ENCODE results near the gene RUBCN.

DNA sequence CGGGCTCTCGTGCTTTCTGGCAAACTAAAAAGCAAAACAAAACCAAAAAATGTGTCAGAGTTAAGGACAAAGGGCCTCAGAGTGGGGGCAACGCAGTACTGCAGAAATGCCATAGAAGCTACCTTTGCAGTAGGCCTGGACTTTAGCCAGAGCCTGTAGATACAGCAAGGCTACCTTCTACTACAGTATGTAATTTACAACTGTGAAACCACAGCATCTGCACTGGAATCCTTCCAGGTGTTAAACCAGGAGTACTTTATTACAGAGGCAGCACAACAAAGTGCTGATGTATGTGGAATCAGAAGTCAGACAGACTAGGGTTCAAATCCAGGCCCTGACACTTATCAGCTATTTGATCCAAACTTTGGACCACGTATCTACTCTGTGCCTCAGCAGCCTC lies 34.9 kb downstream of the RUBCN start:
- no peak for TF ChIP-seq POLR2A (IDR thresholded peaks at IDR 0.05)
- TF ChIP-seq, protein P1, sequence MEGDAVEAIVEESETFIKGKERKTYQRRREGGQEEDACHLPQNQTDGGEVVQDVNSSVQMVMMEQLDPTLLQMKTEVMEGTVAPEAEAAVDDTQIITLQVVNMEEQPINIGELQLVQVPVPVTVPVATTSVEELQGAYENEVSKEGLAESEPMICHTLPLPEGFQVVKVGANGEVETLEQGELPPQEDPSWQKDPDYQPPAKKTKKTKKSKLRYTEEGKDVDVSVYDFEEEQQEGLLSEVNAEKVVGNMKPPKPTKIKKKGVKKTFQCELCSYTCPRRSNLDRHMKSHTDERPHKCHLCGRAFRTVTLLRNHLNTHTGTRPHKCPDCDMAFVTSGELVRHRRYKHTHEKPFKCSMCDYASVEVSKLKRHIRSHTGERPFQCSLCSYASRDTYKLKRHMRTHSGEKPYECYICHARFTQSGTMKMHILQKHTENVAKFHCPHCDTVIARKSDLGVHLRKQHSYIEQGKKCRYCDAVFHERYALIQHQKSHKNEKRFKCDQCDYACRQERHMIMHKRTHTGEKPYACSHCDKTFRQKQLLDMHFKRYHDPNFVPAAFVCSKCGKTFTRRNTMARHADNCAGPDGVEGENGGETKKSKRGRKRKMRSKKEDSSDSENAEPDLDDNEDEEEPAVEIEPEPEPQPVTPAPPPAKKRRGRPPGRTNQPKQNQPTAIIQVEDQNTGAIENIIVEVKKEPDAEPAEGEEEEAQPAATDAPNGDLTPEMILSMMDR (IDR thresholded peaks at IDR 0.05), result no peak

All from esophagus squamous epithelium (tissue), 4 donors.